Activated CD4-positive, CD25-positive, alpha-beta regulatory T cell treated with anti-CD3 and anti-CD28 coated beads, Interleukin-2, amount 50 U/mL, for 16 hours (primary cell): ENCODE results near the gene SLC28A3.

ENCODE experiments used
- DNase-seq: peaks from one replicate; pipeline ENCODE4 v3.0.0-alpha.2; 2020; ENCODE audit warnings: low read depth, low spot score

Gene SLC28A3

DNA sequence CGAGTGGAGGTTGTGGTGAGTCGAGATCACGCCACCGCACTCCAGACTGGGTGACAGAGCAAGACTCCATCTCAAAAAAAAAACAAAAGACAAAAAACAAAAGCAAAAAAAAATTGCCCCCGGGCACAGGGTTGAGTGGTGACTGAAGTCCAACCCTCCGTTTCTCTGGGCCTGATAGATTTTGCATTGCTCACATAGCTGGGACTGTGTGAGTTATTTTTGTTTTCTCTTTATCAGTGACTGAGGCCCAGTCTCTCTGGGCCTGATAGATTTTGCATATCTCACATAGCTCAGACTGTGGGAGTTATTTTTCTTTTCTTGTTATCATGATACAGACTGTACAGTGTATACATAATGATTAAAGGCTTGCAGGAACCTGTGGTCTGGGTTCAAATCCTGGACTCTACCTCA lies 2.6 kb upstream of the SLC28A3 start:
- no peak for DNase-seq

DNA sequence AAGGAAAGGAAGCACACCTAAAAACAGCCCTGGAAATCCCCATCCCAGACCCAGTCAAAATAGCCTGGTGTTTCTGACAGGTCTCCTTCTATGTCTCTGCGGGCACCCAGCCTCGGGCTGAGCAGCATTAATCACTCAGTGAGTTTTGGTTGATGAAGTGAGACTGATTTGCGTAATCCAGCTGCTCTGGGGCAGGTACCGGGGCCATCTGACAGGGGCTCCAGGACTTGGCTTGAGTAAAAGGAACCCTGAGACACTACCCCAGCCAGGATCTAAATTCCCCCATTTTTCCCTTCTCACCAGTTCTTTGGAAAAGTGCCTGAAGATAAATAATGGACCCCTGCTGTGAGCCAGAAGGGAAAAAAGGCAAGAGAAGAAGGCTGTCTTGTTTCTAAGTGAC lies 596 bp downstream of the SLC28A3 start:
- DNase-seq: no peak

- no peak for DNase-seq
Measured at GRCh38 chr9:84339503-84339902, 1.1 kb downstream of the SLC28A3 start.

DNA sequence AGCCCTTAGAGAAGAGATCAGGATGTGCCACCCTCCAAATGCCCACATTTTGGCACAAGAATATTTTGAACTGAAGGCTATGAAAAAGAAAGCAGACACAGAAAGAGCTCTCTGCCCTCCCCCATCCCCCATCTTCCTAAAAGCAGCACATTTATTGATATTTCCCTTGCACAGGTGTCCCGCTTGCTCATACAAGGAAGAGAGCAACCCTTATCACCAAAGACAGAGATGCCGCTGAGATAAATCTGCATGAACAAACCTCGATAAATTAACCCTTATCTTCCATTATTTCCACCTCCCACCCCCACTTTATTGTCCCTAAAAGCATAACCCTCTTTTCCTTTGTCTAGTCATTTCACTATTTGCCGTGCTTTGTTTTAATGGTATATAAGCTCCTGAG lies 1.8 kb downstream of the SLC28A3 start:
- DNase-seq: no peak

DNA sequence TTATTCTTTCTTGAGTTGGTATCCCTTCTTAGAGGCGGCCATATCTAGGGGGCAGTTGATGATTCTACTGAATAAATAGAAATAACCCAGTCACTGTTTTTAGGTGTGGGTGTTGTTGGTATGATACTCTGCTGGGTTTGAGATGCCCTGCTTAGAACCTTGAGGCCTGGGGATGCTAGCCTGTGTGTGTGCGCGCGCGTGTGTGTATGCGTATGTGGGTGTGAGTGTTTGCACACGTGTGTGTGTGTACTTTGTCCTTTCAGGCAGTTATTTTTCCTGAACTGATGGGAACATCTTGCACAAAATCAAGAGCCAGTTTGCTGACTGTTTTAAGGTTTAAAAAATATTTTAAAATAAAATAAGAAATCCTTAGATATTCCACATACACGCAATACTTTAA lies 3.3 kb downstream of the SLC28A3 start:
- DNase-seq: no peak

GRCh38 chr9:84331119-84331809 lies 9.3 kb downstream of the SLC28A3 start:
- no peak for DNase-seq

- no peak for DNase-seq
Measured at GRCh38 chr9:84330246-84330645, 10.3 kb downstream of the SLC28A3 start.

GRCh38 chr9:84327184-84327583 lies 13.4 kb downstream of the SLC28A3 start:
- no peak for DNase-seq

DNA sequence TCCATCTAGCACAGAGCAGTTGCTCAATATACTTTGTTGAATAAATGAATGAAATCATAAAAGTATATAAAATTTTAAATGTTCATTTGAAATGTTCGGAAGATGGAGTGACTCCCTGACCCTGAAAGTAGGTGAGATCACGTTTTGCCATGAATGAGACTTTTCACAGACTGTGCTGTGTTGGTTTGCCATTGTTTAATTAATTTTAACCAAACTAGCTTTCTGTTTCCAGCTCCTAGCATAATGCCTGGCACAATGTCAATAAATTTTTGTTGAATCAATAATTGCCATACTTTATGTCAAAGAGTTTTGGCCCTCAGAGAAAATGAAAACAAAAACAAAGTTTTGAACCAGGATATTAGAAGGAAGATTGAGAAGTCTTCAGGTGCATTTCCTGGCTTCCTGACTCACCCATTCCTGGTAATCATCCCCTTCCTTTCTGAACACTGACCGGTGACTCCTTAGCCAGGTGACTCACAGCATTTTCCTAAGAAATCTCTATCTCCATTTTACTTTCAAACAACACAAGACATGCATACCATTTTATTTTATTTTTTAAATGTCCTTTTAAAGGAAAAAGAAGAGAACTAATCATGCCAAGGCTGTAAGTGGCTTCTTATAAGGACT lies 15.1 kb downstream of the SLC28A3 start:
- DNase-seq: no peak

DNA sequence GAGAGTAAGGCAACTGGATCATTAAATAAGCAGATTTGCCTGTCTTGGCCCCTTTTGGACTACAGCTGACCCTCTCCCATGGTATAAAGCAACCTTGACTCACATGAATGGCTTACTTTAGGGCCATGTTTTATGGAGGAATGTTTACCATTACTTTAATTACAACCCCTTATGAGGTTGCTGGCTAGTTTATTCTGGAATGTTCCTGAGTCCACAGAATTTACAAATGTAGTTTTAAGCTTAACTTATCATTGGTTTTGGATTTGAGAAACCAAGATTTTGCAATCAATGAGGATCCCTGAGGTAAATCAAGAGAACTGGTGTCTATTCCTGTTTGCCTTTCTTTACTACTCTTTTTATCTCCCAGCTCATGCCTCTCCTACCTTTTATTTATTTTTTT lies 15.7 kb downstream of the SLC28A3 start:
- no peak for DNase-seq

GRCh38 chr9:84323858-84324257 lies 16.7 kb downstream of the SLC28A3 start:
- DNase-seq: no peak

DNA sequence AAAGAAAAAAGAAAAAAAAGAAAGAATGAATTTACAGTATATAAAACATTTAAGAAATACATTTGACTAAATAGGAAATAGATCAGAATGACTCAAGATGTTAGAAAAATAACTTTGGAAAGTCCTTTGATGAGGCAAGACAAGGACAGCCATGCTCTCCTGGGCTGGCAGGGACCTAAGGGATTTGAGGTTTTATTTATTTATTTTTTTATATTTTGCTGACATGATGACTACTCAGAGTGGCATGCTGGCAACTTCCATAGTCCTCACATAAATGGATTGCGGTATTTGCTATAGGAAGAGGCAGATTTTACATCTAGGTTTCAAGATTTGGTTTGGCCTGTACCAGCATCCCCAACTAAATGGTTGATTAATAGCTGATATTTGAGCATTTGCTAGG lies 17.7 kb downstream of the SLC28A3 start:
- no peak for DNase-seq

- no peak for DNase-seq
Measured at GRCh38 chr9:84320231-84320630, 20.3 kb downstream of the SLC28A3 start.

GRCh38 chr9:84319632-84320031 lies 20.9 kb downstream of the SLC28A3 start:
- DNase-seq: no peak

DNA sequence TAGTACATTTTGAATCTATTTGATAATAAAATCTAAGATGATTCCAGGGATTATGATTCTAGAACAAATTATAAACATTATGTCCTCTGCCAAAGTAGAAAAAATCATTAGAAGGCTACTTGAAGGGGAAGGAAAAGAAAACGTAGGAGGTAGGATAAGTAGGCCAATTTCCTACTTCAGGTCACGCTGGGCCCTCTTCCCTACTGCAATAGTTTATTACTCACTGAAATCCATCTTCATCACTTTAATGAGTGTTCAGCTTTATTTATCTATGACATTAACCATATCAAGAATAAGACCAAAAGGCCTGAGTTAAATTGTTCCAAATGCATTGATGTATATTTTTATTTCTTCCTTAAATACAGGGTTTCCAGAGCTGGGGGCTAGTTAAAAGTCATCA lies 21.6 kb downstream of the SLC28A3 start:
- no peak for DNase-seq

- no peak for DNase-seq
Measured at GRCh38 chr9:84317563-84317962, 23.0 kb downstream of the SLC28A3 start.

- DNase-seq: peak; percentile 9
Measured at GRCh38 chr9:84315278-84315877, 25.2 kb downstream of the SLC28A3 start.

DNA sequence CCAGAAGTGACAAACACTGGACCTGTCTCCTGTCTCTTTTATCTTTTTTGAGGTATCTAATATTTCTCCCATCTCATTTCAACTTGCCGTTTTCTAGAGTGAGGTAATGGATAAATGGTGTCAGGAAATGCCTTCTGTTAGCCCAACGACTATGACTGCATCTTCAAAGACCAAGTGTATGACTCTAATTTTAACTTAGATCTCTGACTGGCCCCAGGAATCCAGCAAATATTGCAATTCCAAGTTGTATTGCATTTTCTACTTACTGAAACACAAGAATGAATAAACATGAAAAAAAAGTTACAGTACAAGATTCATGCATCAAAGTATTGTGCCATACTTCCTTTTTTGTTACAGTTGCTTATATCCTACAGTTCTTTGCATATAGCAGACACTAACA lies 26.3 kb downstream of the SLC28A3 start:
- no peak for DNase-seq

DNA sequence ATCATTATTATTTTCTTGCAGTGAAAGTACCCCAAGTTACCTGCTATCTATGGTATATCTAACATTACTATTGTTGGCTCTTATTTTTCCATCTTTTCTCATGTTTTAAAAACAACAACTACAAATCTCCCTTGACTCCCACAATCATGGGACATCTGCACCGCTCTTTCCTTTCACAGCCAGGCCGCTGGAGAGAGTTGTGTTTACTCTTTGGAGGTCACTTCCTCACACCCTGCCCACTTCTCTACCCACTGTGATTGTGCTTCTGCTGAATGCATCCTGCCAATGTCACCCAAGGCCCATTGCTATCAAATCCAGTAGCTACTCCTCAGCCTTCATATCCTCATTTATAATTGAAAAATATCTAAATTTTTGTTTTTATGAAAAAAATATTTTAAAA lies 29.7 kb downstream of the SLC28A3 start:
- no peak for DNase-seq

DNA sequence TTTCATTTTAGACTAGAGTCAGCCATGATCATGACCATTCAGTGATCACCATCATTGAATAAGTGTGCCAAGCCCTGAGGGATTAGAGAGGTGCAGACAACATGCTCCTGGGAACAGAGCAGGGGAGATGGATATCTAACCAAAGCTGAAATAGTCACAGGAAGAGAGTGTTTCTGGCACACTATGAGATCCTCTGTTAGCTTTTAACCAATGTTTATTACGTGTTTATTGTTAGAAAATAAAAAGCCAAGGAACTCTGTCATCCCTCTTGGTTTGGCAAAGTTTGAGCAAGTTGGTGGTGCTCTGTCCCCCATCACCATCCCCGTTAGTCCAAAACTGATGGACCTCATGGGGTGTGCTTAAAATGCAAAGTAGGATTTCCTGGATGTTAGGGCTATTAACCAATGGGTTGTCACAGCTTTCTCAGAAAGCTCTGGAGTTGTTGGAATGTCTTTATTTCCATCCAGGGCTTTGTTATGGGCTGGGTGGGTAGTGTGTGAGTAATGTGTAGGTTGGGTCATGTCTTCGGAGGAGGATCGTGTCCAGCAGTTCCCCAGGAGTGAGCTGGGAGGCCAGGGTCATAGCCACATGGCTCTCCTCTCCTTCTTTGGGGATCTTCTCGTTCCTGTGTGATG lies 34.9 kb downstream of the SLC28A3 start:
- no peak for DNase-seq

DNA sequence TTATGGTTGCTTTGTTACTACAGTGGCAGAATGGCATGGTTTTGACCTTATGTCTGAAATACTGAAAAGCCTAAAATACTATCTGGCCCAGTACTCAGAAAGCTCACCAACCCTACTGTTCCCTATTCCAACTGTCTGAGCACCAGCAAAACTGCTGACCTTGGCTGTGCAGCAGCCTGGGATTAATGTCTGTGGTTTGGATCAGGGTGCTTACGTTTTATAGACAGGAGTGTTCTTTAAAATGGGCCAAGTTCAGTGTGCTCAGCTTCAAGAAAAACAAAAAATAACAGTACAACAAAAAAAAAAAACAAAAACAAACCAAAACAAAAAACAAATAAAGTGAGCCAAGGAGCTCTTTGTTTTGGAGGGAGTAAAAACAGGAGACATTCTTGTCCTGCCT lies 36.4 kb downstream of the SLC28A3 start:
- no peak for DNase-seq

DNA sequence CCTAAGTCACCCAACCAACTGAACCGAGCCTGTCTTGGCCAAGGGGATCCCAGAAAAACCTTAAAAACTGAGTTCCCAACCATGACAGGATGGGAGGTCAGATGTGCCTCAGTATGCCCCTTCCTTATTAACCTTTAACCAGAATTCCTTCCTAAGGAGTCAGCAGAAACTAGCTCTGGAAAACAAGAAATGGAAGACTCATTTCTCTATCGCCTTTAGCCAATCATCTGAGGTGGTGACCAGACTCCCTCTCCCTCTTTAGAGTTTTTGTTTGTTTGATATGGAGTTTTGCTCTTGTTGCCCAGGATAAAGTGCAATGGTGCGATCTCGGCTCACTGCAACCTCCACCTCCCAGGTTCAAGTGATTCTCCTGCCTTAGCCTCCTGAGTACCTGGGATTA lies 37.5 kb downstream of the SLC28A3 start:
- no peak for DNase-seq

DNA sequence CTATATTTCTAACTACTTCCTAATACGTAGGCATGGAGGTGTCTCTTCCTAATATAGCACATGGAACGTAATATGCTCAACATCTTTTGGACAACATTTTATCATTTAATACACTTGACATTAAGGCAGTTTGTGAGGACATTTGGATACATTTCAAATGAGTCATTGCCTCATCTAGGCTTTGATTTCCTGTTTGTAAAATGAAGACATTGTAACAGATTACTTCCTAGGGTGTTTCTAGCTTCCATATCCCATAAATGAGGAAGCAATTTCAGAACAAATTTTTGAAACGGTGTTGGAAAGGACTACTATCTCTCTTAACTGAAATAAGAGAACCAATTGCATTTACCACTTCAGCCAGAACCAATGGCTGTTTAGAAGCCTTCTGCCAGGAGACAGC lies 38.7 kb downstream of the SLC28A3 start:
- DNase-seq: no peak
